Stimulated activated CD4-positive, alpha-beta T cell treated with anti-CD3 and anti-CD28 coated beads, TNF-alpha, amount 100 ng/mL, for 48 hours (primary cell): ENCODE measurements around the gene MICALL1.

Source experiments
- DNase-seq, 3 donors: peaks; one replicate each; pipeline ENCODE4 v3.0.0-alpha.2; 2020; ENCODE audit warnings: low read depth in 3 of 3

Gene MICALL1

GRCh38 chr22:37982151-37982785 is 76.2 kb downstream of the MICALL1 start:
- no peak for DNase-seq

- DNase-seq = no peak
Observed at GRCh38 chr22:37982938-37983859, 77.1 kb downstream of the MICALL1 start.

- no peak for DNase-seq
Observed at GRCh38 chr22:37983860-37984791, 78.0 kb downstream of the MICALL1 start, which contains the start of gene SOX10. Gene SOX10, minus strand, starts transcription at chr22:37984555. Its CDS starts 771 bp downstream, at chr22:37983784.

- DNase-seq = no peak
Observed at GRCh38 chr22:37985050-37985585, 79.0 kb downstream of the MICALL1 start.

- no peak for DNase-seq
Observed at GRCh38 chr22:37985751-37986281, 79.7 kb downstream of the MICALL1 start.

- no peak for DNase-seq
Observed at GRCh38 chr22:37986371-37986770, 80.3 kb downstream of the MICALL1 start.

GRCh38 chr22:37989146-37990045 is 83.3 kb downstream of the MICALL1 start:
- no peak for DNase-seq

GRCh38 chr22:37990301-37990700 is 84.2 kb downstream of the MICALL1 start:
- no peak for DNase-seq

- no peak for DNase-seq
Observed at GRCh38 chr22:37990862-37991261, 84.8 kb downstream of the MICALL1 start.

GRCh38 chr22:37991731-37992442 is 85.8 kb downstream of the MICALL1 start:
- no peak for DNase-seq
